HEK293 (cell line): ENCODE results near the gene MRPL43.
A peak's percentile ranks its signal among the peaks of the same experiment; 100 is the strongest.

Source experiments
- CTCF ChIA-PET: fragments of 350-600 bp; formaldehyde crosslinking; extraction: SDS; loops from one replicate; lab custom pipeline; 2021; ENCODE audit warnings: antibody characterized with exemption; lab: Yijun Ruan, JAX
- POLR2A ChIA-PET: fragments of 300-600 bp; formaldehyde crosslinking; extraction: SDS; loops from one replicate; lab custom pipeline; 2020; ENCODE audit warnings: antibody characterized with exemption, inconsistent platforms; lab: Yijun Ruan, JAX
- H3K27ac ChIP-seq: fragments of 200-500 bp; sonication (Bioruptor generic); 2 replicates; pipeline ENCODE4 v1.5.1; 2014; ENCODE audit warnings: low read depth, low read length, control low read depth, inconsistent platforms; ENCODE audit errors: extremely low read depth
- H3K36me3 ChIP-seq, 2 experiments: fragments of 200-500 bp in 1 of 2; sonication (Bioruptor generic) in 1 of 2; 1 replicate in 1 of 2; 2 replicates in 1 of 2; pipeline ENCODE4 v1.5.1; 2014 to 2017; ENCODE audit warnings: inconsistent platforms in 2 of 2, low read length in 2 of 2; ENCODE audit not compliant: control insufficient read depth in 2 of 2, insufficient read depth in 1 of 2
- H3K4me1 ChIP-seq: fragments of 200-500 bp; sonication (Bioruptor generic); 2 replicates; pipeline ENCODE4 v1.5.1; 2014; ENCODE audit warnings: mild to moderate bottlenecking, low read length, inconsistent platforms; ENCODE audit not compliant: control insufficient read depth, insufficient read depth
- H3K4me3 ChIP-seq: 2 replicates; pipeline ENCODE4 v1.5.1; 2011; ENCODE audit warnings: low read depth, mild to moderate bottlenecking, control low read depth, low read length, moderate library complexity
- H3K9me3 ChIP-seq: fragments of 200-500 bp; sonication (Bioruptor generic); 2 replicates; pipeline ENCODE4 v1.5.1; 2014; ENCODE audit warnings: low read depth, low read length, inconsistent platforms; ENCODE audit not compliant: control insufficient read depth, insufficient read depth
- AEBP2 ChIP-seq: fragments of 450-650 bp; formaldehyde crosslinking; IDR thresholded peaks from 2 replicates; pipeline ENCODE4 v1.5.1; 2016; ENCODE audit warnings: missing biosample characterization, missing genetic modification characterization, borderline replicate concordance
- GLIS2 ChIP-seq: fragments of 450-650 bp; formaldehyde crosslinking; IDR thresholded peaks from 2 replicates; pipeline ENCODE4 v1.5.1; 2016; ENCODE audit warnings: missing biosample characterization, missing genetic modification characterization
- KLF16 ChIP-seq: fragments of 450-650 bp; formaldehyde crosslinking; IDR thresholded peaks from 2 replicates; pipeline ENCODE4 v1.5.1; 2017; ENCODE audit warnings: missing biosample characterization, missing genetic modification characterization
- PRDM1 ChIP-seq: fragments of 450-650 bp; formaldehyde crosslinking; IDR thresholded peaks from 2 replicates; pipeline ENCODE4; 2016; ENCODE audit warnings: missing biosample characterization, missing genetic modification characterization
- SCRT2 ChIP-seq: fragments of 450-650 bp; formaldehyde crosslinking; IDR thresholded peaks from 2 replicates; pipeline ENCODE4 v1.5.1; 2016; ENCODE audit warnings: missing biosample characterization, missing genetic modification characterization
- TRIM28 ChIP-seq: IDR thresholded peaks from 2 replicates; pipeline ENCODE4 v1.6.1; 2011; ENCODE audit warnings: low read length, control low read depth, borderline replicate concordance
- ZBTB20 ChIP-seq: fragments of 450-650 bp; formaldehyde crosslinking; IDR thresholded peaks from 2 replicates; pipeline ENCODE4 v1.5.1; 2016; ENCODE audit warnings: missing biosample characterization, missing genetic modification characterization
- ZEB2 ChIP-seq: fragments of 450-650 bp; formaldehyde crosslinking; IDR thresholded peaks from 2 replicates; pipeline ENCODE4 v1.5.1; 2016; ENCODE audit warnings: missing biosample characterization, missing genetic modification characterization
- ZNF10 ChIP-seq: fragments of 450-650 bp; formaldehyde crosslinking; IDR thresholded peaks from 2 replicates; pipeline ENCODE4 v1.5.1; 2017; ENCODE audit warnings: missing biosample characterization, missing genetic modification characterization
- ZNF132 ChIP-seq: fragments of 450-650 bp; formaldehyde crosslinking; IDR thresholded peaks from 2 replicates; pipeline ENCODE4 v1.5.1; 2017; ENCODE audit warnings: missing biosample characterization, missing genetic modification characterization, borderline replicate concordance
- ZNF311 ChIP-seq: fragments of 450-650 bp; formaldehyde crosslinking; IDR thresholded peaks from 2 replicates; pipeline ENCODE4 v1.5.1; 2017; ENCODE audit warnings: missing biosample characterization, missing genetic modification characterization, borderline replicate concordance
- ZNF335 ChIP-seq: fragments of 450-650 bp; formaldehyde crosslinking; conservative IDR thresholded peaks from 2 replicates; pipeline ENCODE4 v1.5.1; 2016; ENCODE audit warnings: missing biosample characterization, missing genetic modification characterization
- ZNF48 ChIP-seq: fragments of 450-650 bp; formaldehyde crosslinking; IDR thresholded peaks from 2 replicates; pipeline ENCODE4 v1.5.1; 2016; ENCODE audit warnings: missing biosample characterization, missing genetic modification characterization
- ZNF501 ChIP-seq: fragments of 450-650 bp; formaldehyde crosslinking; IDR thresholded peaks from 2 replicates; pipeline ENCODE4 v1.5.1; 2016; ENCODE audit warnings: missing biosample characterization, missing genetic modification characterization
- ZNF521 ChIP-seq: fragments of 450-650 bp; formaldehyde crosslinking; IDR thresholded peaks from 2 replicates; pipeline ENCODE4 v1.5.1; 2017; ENCODE audit warnings: missing biosample characterization, mild to moderate bottlenecking, missing genetic modification characterization
- TF ChIP-seq, protein P1 (sequence below): fragments of 450-650 bp; formaldehyde crosslinking; IDR thresholded peaks from 2 replicates; pipeline ENCODE4 v1.5.1; 2016; ENCODE audit warnings: missing biosample characterization, missing genetic modification characterization
- TF ChIP-seq, protein P2 (sequence below): fragments of 450-650 bp; formaldehyde crosslinking; IDR thresholded peaks from 2 replicates; pipeline ENCODE4 v1.5.1; 2016; ENCODE audit warnings: missing biosample characterization, missing genetic modification characterization
- TF ChIP-seq, protein P3 (sequence below): fragments of 450-650 bp; formaldehyde crosslinking; IDR thresholded peaks from 2 replicates; pipeline ENCODE4 v1.5.1; 2017; ENCODE audit warnings: missing biosample characterization, missing genetic modification characterization

MRPL43 gene

GRCh38 chr10:101001659-101002035 is 14.3 kb upstream of the MRPL43 start (continued):
- TF ChIP-seq ZNF311 = no peak
- no peak for TF ChIP-seq AEBP2 (tag by site-specific recombination)
- TF ChIP-seq ZNF48 (tag by site-specific recombination) = no peak
- TF ChIP-seq ZNF132 (tag by site-specific recombination) = no peak
- no peak for TF ChIP-seq KLF16

DNA sequence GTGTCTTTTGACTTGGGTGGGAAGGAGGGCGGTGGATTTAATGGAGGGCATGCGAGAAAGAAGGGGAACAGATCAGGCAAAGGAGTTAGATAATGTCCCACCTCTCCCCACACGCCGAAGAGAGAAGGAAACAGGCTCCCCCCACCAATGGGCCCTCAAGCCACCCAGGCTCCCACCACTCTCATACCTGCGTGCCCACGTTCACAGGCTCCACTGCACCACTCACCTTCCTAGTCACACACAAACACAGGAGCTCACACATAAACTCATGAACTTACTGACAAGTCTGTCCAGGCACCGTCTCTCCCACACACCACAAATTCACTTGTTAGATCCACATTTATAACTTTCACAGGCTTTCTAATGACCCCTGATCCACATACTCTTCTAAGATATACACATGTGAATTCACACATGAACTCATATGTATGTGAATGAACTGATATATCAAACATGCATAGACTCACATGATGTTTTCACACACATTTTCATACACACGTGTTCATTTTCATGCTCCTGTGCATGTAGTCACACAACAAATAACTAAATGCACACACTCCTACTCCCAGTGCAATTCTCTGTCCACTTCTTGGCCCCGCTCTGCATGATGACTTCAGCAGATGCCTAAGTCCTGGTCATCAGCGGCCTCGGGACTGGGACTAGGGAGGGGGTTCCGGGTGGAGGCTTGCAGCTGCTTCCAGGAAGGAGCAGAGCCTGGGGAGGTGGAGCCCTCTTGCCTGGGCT is 13.8 kb upstream of the MRPL43 start:
- Histone ChIP-seq H3K27ac (peak overlapping the region; percentile 94), H3K4me3 (peak overlapping the region; percentile 57)
- CTCF ChIA-PET = interaction anchor here (0.6 to 16.6 kb wide), 7 partner anchors 9 to 54 kb away, joined by 3 to 274 read pairs (median 4); no protein-coding TSS in a partner anchor

DNA sequence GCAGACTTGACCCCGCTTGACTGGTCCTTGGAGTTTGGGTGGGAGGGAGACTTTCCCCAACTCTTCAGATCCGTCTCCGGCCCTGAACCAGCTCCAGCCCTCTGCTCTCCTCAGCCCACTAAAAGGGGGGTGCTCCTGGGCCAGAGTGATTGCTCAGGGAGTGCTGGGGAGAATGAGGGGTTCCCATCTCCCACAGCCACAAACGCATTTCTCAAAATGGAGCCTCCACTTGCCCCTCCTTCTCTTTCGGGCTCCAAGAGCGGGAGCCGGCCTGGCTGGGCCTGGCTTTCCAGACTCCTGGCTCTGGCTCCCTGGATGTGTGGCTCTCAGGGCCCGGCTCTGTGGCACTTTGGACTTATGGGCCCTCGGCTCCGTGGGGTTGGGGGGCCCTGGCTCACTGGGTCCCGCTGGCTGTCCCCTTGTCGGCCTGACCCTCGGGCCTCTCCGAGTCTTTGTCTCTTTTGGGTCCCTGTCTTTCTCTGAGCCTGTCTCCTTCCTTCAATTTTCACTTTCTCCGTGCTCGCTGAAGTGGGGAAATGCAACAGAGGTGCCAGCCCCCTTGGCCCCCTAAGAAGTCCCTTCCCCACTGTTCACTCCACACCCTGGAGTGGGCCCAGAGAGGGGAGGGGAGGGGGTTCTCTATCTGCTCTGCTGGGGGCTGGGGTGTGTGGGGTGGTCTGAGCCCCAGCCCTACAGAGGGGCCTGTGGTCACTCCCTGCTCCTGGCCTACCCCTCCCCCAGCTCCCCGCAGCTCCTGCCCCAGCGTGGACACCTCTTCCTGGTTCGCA is 13.0 kb upstream of the MRPL43 start:
- Histone ChIP-seq H3K27ac (peak overlapping the region; percentile 94), H3K4me1 (peaks cover 8% of the 10 kb centered on the region), H3K9me3 (no peaks in the 10 kb centered on the region), H3K4me3 (peak overlapping the region; percentile 57), H3K36me3 (peaks cover 8 to 42% of the 10 kb centered on the region in 2 experiments; a peak in 2 of 3 replicates)
- POLR2A ChIA-PET = interaction anchor here (0.6 to 1.2 kb wide), 2 partner anchors 41 to 60 kb away, joined by 3 to 8 read pairs; no protein-coding TSS in a partner anchor
- CTCF ChIA-PET = interaction anchor here (0.6 to 16.6 kb wide), 7 partner anchors 12 to 141 kb away, joined by 3 to 274 read pairs (median 3); partner anchors contain the start of genes MRPL43, PDZD7, SFXN3 and TWNK
- TF ChIP-seq, protein P1, sequence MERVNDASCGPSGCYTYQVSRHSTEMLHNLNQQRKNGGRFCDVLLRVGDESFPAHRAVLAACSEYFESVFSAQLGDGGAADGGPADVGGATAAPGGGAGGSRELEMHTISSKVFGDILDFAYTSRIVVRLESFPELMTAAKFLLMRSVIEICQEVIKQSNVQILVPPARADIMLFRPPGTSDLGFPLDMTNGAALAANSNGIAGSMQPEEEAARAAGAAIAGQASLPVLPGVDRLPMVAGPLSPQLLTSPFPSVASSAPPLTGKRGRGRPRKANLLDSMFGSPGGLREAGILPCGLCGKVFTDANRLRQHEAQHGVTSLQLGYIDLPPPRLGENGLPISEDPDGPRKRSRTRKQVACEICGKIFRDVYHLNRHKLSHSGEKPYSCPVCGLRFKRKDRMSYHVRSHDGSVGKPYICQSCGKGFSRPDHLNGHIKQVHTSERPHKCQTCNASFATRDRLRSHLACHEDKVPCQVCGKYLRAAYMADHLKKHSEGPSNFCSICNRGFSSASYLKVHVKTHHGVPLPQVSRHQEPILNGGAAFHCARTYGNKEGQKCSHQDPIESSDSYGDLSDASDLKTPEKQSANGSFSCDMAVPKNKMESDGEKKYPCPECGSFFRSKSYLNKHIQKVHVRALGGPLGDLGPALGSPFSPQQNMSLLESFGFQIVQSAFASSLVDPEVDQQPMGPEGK (tag by site-specific recombination) = peak; percentile 13
- TF ChIP-seq ZEB2 (tag by site-specific recombination) (no peak), ZNF501 (tag by site-specific recombination) (0 out of 2 replicates have a peak, but pooled peaks have one; percentile 27), ZNF335 (tag by site-specific recombination) (peak; percentile 12; the same call in 1 of the 2 replicates), ZBTB20 (peak; percentile 7; the same call in 1 of the 2 replicates), GLIS2 (tag by site-specific recombination) (peak; percentile 59)
- TF ChIP-seq, protein P2, sequence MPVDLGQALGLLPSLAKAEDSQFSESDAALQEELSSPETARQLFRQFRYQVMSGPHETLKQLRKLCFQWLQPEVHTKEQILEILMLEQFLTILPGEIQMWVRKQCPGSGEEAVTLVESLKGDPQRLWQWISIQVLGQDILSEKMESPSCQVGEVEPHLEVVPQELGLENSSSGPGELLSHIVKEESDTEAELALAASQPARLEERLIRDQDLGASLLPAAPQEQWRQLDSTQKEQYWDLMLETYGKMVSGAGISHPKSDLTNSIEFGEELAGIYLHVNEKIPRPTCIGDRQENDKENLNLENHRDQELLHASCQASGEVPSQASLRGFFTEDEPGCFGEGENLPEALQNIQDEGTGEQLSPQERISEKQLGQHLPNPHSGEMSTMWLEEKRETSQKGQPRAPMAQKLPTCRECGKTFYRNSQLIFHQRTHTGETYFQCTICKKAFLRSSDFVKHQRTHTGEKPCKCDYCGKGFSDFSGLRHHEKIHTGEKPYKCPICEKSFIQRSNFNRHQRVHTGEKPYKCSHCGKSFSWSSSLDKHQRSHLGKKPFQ (tag by site-specific recombination) = no peak

More for the DNA sequence above, 13.8 kb upstream of the MRPL43 start:
- TF ChIP-seq PRDM1 (tag by site-specific recombination) (peak; percentile 59), ZNF521 (no peak), ZNF10 (tag by site-specific recombination) (no peak), SCRT2 (tag by site-specific recombination) (0 out of 2 replicates have a peak, but pooled peaks have one; percentile 20), TRIM28 (0 out of 2 replicates have a peak, but pooled peaks have one; percentile 20)
- TF ChIP-seq, protein P3, sequence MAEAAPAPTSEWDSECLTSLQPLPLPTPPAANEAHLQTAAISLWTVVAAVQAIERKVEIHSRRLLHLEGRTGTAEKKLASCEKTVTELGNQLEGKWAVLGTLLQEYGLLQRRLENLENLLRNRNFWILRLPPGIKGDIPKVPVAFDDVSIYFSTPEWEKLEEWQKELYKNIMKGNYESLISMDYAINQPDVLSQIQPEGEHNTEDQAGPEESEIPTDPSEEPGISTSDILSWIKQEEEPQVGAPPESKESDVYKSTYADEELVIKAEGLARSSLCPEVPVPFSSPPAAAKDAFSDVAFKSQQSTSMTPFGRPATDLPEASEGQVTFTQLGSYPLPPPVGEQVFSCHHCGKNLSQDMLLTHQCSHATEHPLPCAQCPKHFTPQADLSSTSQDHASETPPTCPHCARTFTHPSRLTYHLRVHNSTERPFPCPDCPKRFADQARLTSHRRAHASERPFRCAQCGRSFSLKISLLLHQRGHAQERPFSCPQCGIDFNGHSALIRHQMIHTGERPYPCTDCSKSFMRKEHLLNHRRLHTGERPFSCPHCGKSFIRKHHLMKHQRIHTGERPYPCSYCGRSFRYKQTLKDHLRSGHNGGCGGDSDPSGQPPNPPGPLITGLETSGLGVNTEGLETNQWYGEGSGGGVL (tag by site-specific recombination) = peak; percentile 37; the same call in 1 of the 2 replicates
- TF ChIP-seq, all 188 proteins: peak for 4
- POLR2A ChIA-PET = no interaction called here
- H3K4me1 ChIP-seq = peaks cover 8% of the 10 kb centered on the region
- peaks cover 8 to 50% of the 10 kb centered on the region in 2 experiments; a peak in 2 of 3 replicates for H3K36me3 ChIP-seq
- H3K9me3 ChIP-seq = no peaks in the 10 kb centered on the region
